IMR-90 (cell line): ENCODE results near the gene CD44. TPM values are rescaled to one million over a fixed set of nuclear protein-coding genes. Genes with fewer than 3 reads are reported as not detected.

Experiments used
- ATAC-seq: fragments of 200-7000 bp; cut with Tn5 transposase; 2 replicates; pipeline ENCODE4 v1.9.1; 2020; ENCODE audit warnings: low read depth, mild to moderate bottlenecking, moderate library complexity
- BruUV-seq: library from RNA; stranded (reverse); fragments of 400-500 nt; replicated peaks from 2 replicates; lab custom pipeline; 2021; lab: Mats Ljungman, UMichigan
- CTCF ChIA-PET: fragments of 300-600 bp; formaldehyde crosslinking; extraction: SDS; loops from one replicate; lab custom pipeline; 2021; ENCODE audit warnings: antibody characterized with exemption; lab: Yijun Ruan, JAX
- POLR2A ChIA-PET: fragments of 300-600 bp; sonication (Branson Sonifier 250); formaldehyde crosslinking; loops from one replicate; lab custom pipeline; 2022; ENCODE audit warnings: antibody characterized with exemption; ENCODE audit not compliant: unreplicated experiment; lab: Charles Lee
- DNase-seq: peaks from one replicate; pipeline ENCODE4 v3.0.0; 2013
- H2AFZ ChIP-seq: replicated peaks from 2 replicates; pipeline ENCODE3; 2013; ENCODE audit warnings: low read length, mild to moderate bottlenecking; ENCODE audit not compliant: poor library complexity
- H2AK5ac ChIP-seq: 2 replicates; pipeline ENCODE4 v1.6.1; 2013; ENCODE audit warnings: low read depth, low read length, inconsistent platforms
- H2AK9ac ChIP-seq: replicated peaks from 2 replicates; pipeline ENCODE3; 2013; ENCODE audit warnings: mild to moderate bottlenecking, low read depth, low read length, moderate library complexity; ENCODE audit not compliant: poor library complexity
- H2BK120ac ChIP-seq: 2 replicates; pipeline ENCODE4 v1.6.1; 2013; ENCODE audit warnings: low read depth, low read length, inconsistent platforms
- H2BK15ac ChIP-seq: 3 replicates; pipeline ENCODE4 v1.6.1; 2013; ENCODE audit warnings: low read depth, low read length, inconsistent platforms
- H2BK20ac ChIP-seq: 2 replicates; pipeline ENCODE4 v1.6.1; 2013; ENCODE audit warnings: low read depth, mild to moderate bottlenecking, inconsistent platforms, low read length, moderate library complexity
- H2BK5ac ChIP-seq: 2 replicates; pipeline ENCODE4 v1.6.1; 2013; ENCODE audit warnings: mild to moderate bottlenecking, low read depth, low read length, inconsistent platforms; ENCODE audit not compliant: poor library complexity, severe bottlenecking
- H3K14ac ChIP-seq: replicated peaks from 2 replicates; pipeline ENCODE4 v1.6.1; 2013; ENCODE audit warnings: low read depth, low read length, inconsistent platforms
- H3K18ac ChIP-seq: 2 replicates; pipeline ENCODE4 v1.6.1; 2013; ENCODE audit warnings: low read depth, low read length, control low read depth
- H3K23ac ChIP-seq: 2 replicates; pipeline ENCODE4 v1.6.1; 2013; ENCODE audit warnings: low read depth, low read length, inconsistent platforms
- H3K27ac ChIP-seq: 2 replicates; pipeline ENCODE4 v1.5.1; 2013; ENCODE audit warnings: mild to moderate bottlenecking, control low read depth, low read length; ENCODE audit not compliant: insufficient read depth
- H3K27me3 ChIP-seq: 2 replicates; pipeline ENCODE4 v1.6.1; 2013; ENCODE audit warnings: low read length; ENCODE audit not compliant: control insufficient read depth, insufficient read depth
- H3K36me3 ChIP-seq: 2 replicates; pipeline ENCODE4 v1.6.1; 2013; ENCODE audit warnings: low read length, mixed read lengths; ENCODE audit not compliant: control insufficient read depth, insufficient read depth
- H3K4ac ChIP-seq: 2 replicates; pipeline ENCODE4 v1.6.1; 2013; ENCODE audit warnings: low read depth, low read length, inconsistent platforms
- H3K4me1 ChIP-seq: 2 replicates; pipeline ENCODE4 v1.6.1; 2013; ENCODE audit warnings: low read length, mixed read lengths; ENCODE audit not compliant: control insufficient read depth, insufficient read depth
- H3K4me2 ChIP-seq: 2 replicates; pipeline ENCODE4 v1.6.1; 2013; ENCODE audit warnings: low read depth, mild to moderate bottlenecking, control low read depth, low read length, moderate library complexity
- H3K4me3 ChIP-seq: 2 replicates; pipeline ENCODE4 v1.5.1; 2013; ENCODE audit warnings: low read depth, mild to moderate bottlenecking, control low read depth, low read length, moderate library complexity; ENCODE audit not compliant: insufficient read depth
- H3K56ac ChIP-seq: 2 replicates; pipeline ENCODE4 v1.6.1; 2013; ENCODE audit warnings: low read length, inconsistent platforms; ENCODE audit not compliant: insufficient read depth; ENCODE audit errors: extremely low read depth
- H3K79me1 ChIP-seq, 2 experiments: 2 replicates each; pipeline ENCODE4 v1.6.1; 2013; ENCODE audit warnings: low read length in 2 of 2, inconsistent platforms in 1 of 2, low read depth in 1 of 2
- H3K9ac ChIP-seq: 2 replicates; pipeline ENCODE4 v1.6.1; 2013; ENCODE audit warnings: low read depth, low read length, control low read depth
- H3K9me1 ChIP-seq: 2 replicates; pipeline ENCODE4 v1.6.1; 2013; ENCODE audit warnings: low read length, inconsistent platforms; ENCODE audit not compliant: insufficient read depth
- H3K9me3 ChIP-seq: 2 replicates; pipeline ENCODE4 v1.6.1; 2013; ENCODE audit warnings: low read length; ENCODE audit not compliant: control insufficient read depth, insufficient read depth
- H4K20me1 ChIP-seq: 2 replicates; pipeline ENCODE4 v1.6.1; 2013; ENCODE audit warnings: low read length, inconsistent platforms; ENCODE audit not compliant: insufficient read depth
- H4K5ac ChIP-seq: 2 replicates; pipeline ENCODE4 v1.6.1; 2013; ENCODE audit warnings: mild to moderate bottlenecking, low read depth, low read length, control low read depth
- H4K8ac ChIP-seq, 2 experiments: 2 replicates each; pipeline ENCODE4 v1.6.1; 2013; ENCODE audit warnings: low read depth in 2 of 2, low read length in 2 of 2, control low read depth in 1 of 2, inconsistent platforms in 1 of 2
- H4K91ac ChIP-seq: 2 replicates; pipeline ENCODE4 v1.6.1; 2013; ENCODE audit warnings: low read depth, low read length, inconsistent platforms; ENCODE audit not compliant: insufficient read depth
- BHLHE40 ChIP-seq: fragments of 150-350 bp; IDR thresholded peaks from 2 replicates; pipeline ENCODE4 v1.6.1; 2016; ENCODE audit warnings: mild to moderate bottlenecking, low read depth, low read length
- CEBPB ChIP-seq: IDR thresholded peaks from 2 replicates; pipeline ENCODE4 v1.6.1; 2012; ENCODE audit warnings: low read depth, low read length, improper control_type of control experiment
- MAFK ChIP-seq: IDR thresholded peaks from 2 replicates; pipeline ENCODE4 v1.6.1; 2012; ENCODE audit warnings: low read depth, low read length, improper control_type of control experiment
- MAZ ChIP-seq: IDR thresholded peaks from 2 replicates; pipeline ENCODE4 v1.6.1; 2012; ENCODE audit warnings: low read depth, mild to moderate bottlenecking, low read length, improper control_type of control experiment, moderate library complexity, borderline replicate concordance
- WGBS, 2 experiments: methylation state at CpG; one replicate each; pipeline versions ENCODE4 v1.1.5 to v1.1.7; 2013; ENCODE audit warnings: missing lambda C conversion rate in 2 of 2; ENCODE audit not compliant: insufficient read length in 1 of 2; ENCODE audit errors: extremely low coverage in 2 of 2; 5-methylcytosine and 5-hydroxymethylcytosine counted together
- dilution Hi-C: fragments of 300-500 bp; cut with HindIII; formaldehyde crosslinking; loops from one replicate; pipeline ENCODE4 v1.14.3; 2018; ENCODE audit warnings: low sequenced_read_pairs; ENCODE audit not compliant: unreplicated experiment
- in situ Hi-C: fragments of 300-500 bp; cut with MboI; formaldehyde crosslinking; loops from 3 replicates; pipeline ENCODE4 v1.14.3; 2019; ENCODE audit warnings: low sequenced_read_pairs, inconsistent platforms, mixed read lengths
- intact Hi-C: fragments of 100-400 bp; cut with micrococcal nuclease; formaldehyde crosslinking; loops from 2 replicates; pipeline ENCODE4 v1.10.0; 2022
- polyA plus RNA-seq, 3 experiments: library from polyadenylated mRNA; depleted of rRNA; stranded (reverse); fragments of >200 nt; gene quantifications; 2 replicates each; pipeline ENCODE4 v1.2.3, GENCODE V29; 2012; ENCODE audit warnings: low replicate concordance in 1 of 3
- total RNA-seq: library from RNA; depleted of rRNA; stranded (reverse); fragments of >200 nt; gene quantifications from 2 replicates; pipeline ENCODE4 v1.2.3, GENCODE V29; 2012
- TF ChIP-seq, protein P1 (sequence below): fragments of 150-350 bp; IDR thresholded peaks from 2 replicates; pipeline ENCODE4 v1.6.1; 2017; ENCODE audit warnings: mild to moderate bottlenecking, antibody characterized with exemption, low read length, low read depth
- TF ChIP-seq, protein P2 (sequence below): fragments of 150-350 bp; IDR thresholded peaks from 2 replicates; pipeline ENCODE4 v1.6.1; 2016; ENCODE audit warnings: low read depth, mild to moderate bottlenecking, low read length, moderate library complexity, borderline replicate concordance

The CD44 gene
- total and polyA plus RNA-seq, 2 of the 4 experiments (the other 2 are of a cell fraction), result 357 to 947 TPM

DNA sequence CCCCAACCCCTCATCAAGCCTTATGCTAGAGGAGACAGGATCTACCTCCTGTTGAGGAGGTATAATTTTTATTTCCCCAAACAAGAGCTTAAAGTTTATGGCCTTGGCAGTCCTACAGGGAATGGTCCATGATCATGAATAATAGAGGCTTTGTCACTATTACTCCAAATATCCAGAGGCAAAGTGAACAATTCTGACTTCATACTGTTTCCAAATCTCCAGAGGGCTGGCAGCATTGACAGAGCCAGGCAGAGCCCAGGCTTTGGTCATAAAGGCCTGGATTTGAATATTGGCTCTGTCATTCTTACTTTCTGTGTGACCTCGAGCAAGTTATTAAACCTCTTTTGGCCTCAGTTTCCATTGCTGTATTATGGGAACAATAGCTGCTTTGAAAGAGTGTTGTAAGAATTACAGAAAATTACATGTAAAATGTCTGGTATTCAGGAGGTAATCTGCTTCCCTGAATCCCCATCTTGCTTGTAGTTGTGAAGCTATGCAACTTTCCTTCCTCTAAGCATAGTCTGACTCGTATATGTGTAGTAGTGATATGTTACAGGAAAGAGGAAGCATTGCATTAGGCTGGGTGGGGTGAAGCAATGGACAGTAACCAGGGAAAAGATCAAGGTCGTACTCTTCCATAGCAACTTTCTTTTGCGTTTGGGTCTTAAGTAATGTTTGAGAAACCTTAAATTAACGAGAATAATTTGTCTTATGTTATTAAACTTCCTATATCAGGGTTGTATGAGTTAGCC lies 88.8 kb downstream of the CD44 start:
- peaks cover 6 to 67% of the 10 kb centered on the region in 2 experiments for H3K79me1 ChIP-seq
- WGBS, 2 experiments, result no CpG with 5 or more reads among the region's 5 CpGs
- POLR2A ChIA-PET, result no interaction called here
- H3K9me1 ChIP-seq, result peaks cover 5% of the 10 kb centered on the region; the same call in 1 of the 2 replicates
- no peaks in the 10 kb centered on the region for H3K27me3 ChIP-seq
- peak overlapping the region; percentile 63; the same call in 1 of the 2 replicates for H3K18ac ChIP-seq
- H4K5ac ChIP-seq, result peak overlapping the region; percentile 61
- peak overlapping the region; percentile 7; the same call in 1 of the 2 replicates for H3K23ac ChIP-seq
- dilution Hi-C loops, result no loop called here
- H4K20me1 ChIP-seq, result no peaks in the 10 kb centered on the region
- no peak overlapping the region; the same call in 1 of the 2 replicates for H2BK20ac ChIP-seq
- 0 out of 2 replicates have a peak overlapping the region, but pooled peaks have one; percentile 11 for H2AK5ac ChIP-seq
- CTCF ChIA-PET, result no interaction called here
- no peak overlapping the region for H2AFZ ChIP-seq
- peak overlapping the region; percentile 20; the same call in 1 of the 2 replicates for H3K4ac ChIP-seq
- H3K36me3 ChIP-seq, result peaks cover 57% of the 10 kb centered on the region
- peaks cover 16% of the 10 kb centered on the region for H3K4me1 ChIP-seq
- H2BK120ac ChIP-seq, result no peak overlapping the region
- peak overlapping the region; percentile 6 to 44; a peak in 3 of 4 replicates for H4K8ac ChIP-seq
- no TSS peak for BruUV-seq
- DNase-seq, result peak; percentile 55
- peak overlapping the region; percentile 44; the same call in 1 of the 2 replicates for H3K14ac ChIP-seq
- TF ChIP-seq MAFK (no peak), CEBPB (peak; percentile 82), MAZ (no peak), BHLHE40 (no peak)
- TF ChIP-seq, protein P1, sequence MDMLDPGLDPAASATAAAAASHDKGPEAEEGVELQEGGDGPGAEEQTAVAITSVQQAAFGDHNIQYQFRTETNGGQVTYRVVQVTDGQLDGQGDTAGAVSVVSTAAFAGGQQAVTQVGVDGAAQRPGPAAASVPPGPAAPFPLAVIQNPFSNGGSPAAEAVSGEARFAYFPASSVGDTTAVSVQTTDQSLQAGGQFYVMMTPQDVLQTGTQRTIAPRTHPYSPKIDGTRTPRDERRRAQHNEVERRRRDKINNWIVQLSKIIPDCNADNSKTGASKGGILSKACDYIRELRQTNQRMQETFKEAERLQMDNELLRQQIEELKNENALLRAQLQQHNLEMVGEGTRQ, result no peak
- TF ChIP-seq, protein P2, sequence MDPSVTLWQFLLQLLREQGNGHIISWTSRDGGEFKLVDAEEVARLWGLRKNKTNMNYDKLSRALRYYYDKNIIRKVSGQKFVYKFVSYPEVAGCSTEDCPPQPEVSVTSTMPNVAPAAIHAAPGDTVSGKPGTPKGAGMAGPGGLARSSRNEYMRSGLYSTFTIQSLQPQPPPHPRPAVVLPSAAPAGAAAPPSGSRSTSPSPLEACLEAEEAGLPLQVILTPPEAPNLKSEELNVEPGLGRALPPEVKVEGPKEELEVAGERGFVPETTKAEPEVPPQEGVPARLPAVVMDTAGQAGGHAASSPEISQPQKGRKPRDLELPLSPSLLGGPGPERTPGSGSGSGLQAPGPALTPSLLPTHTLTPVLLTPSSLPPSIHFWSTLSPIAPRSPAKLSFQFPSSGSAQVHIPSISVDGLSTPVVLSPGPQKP, result no peak
- in situ Hi-C loops, result no loop called here
- no peak overlapping the region for H3K4me3 ChIP-seq
- ATAC-seq, result no peak
- no peak overlapping the region for H3K4me2 ChIP-seq
- peak overlapping the region; percentile 67; the same call in 1 of the 2 replicates for H3K27ac ChIP-seq
- H3K9ac ChIP-seq, result no peak overlapping the region
- no peak overlapping the region for H2AK9ac ChIP-seq
- intact Hi-C loops, result no loop called here
- H2BK5ac ChIP-seq, result peak overlapping the region; percentile 62
- peak overlapping the region; percentile 13; the same call in 1 of the 2 replicates for H4K91ac ChIP-seq
- H3K56ac ChIP-seq, result no peak overlapping the region
- H3K9me3 ChIP-seq, result no peaks in the 10 kb centered on the region
- H2BK15ac ChIP-seq, result no peak overlapping the region
